Measurements from ENCODE around the gene NADSYN1. TPM values are rescaled to one million over a fixed set of nuclear protein-coding genes. Genes with fewer than 3 reads are reported as not detected.
"Not testable (repeated sequence)": the region's sequence is repeated elsewhere in the genome, so short reads cannot be mapped to it uniquely, and the experiment has no call there.

Gene NADSYN1
- polyA plus RNA-seq, 1 donor from 2014 or later, result 66.9 TPM

GRCh38 chr11:71420455-71421241 is 32.4 kb upstream of the NADSYN1 start:
- H3K9ac ChIP-seq (ENCODE audit: low read length), result no peak overlapping the region
- H4K20me1 ChIP-seq (ENCODE audit: insufficient read depth), result no peaks in the 10 kb centered on the region
- peak; percentile 54 for TF ChIP-seq CTCF (IDR thresholded peaks at IDR 0.05; ENCODE audit: poor library complexity, severe bottlenecking)
- no peak for TF ChIP-seq TAF1 (IDR thresholded peaks at IDR 0.05; ENCODE audit: low read depth)
- peak; percentile 56 for TF ChIP-seq SMC3 (conservative IDR thresholded peaks at IDR 0.05; ENCODE audit: poor library complexity)
- TF ChIP-seq EP300 (conservative IDR thresholded peaks at IDR 0.05; ENCODE audit: poor library complexity, severe bottlenecking), result no peak
- peak; percentile 55 for TF ChIP-seq RAD21 (conservative IDR thresholded peaks at IDR 0.05)
- H3K4me3 ChIP-seq (ENCODE audit: low read length), result no peak overlapping the region
- no peaks in the 10 kb centered on the region for H3K9me3 ChIP-seq (ENCODE audit: low read length)
- no peak overlapping the region for H3K4me2 ChIP-seq (ENCODE audit: low read length)
- no peaks in the 10 kb centered on the region for H3F3A ChIP-seq (ENCODE audit: insufficient read depth, low read length, poor library complexity, severe bottlenecking)
- H3K27me3 ChIP-seq (ENCODE audit: insufficient read depth, low read depth, low read length), result no peaks in the 10 kb centered on the region
- no peak overlapping the region for H2AFZ ChIP-seq (ENCODE audit: low read depth, low read length)
- no peaks in the 10 kb centered on the region for H3K79me2 ChIP-seq (replicated peaks; ENCODE audit: insufficient read depth, low read length)
- no peaks in the 10 kb centered on the region for H3K9me2 ChIP-seq (ENCODE audit: insufficient read depth, low read length)
- no peak overlapping the region for H3K27ac ChIP-seq (ENCODE audit: low read length)
- H3K36me3 ChIP-seq (ENCODE audit: insufficient read depth, low read length), result no peaks in the 10 kb centered on the region

GRCh38 chr11:71421392-71421950 is 31.5 kb upstream of the NADSYN1 start:
- no peaks in the 10 kb centered on the region for H3K9me2 ChIP-seq (ENCODE audit: insufficient read depth, low read length)
- H3K27ac ChIP-seq (ENCODE audit: low read length), result no peak overlapping the region
- H3K4me3 ChIP-seq (ENCODE audit: low read length), result no peak overlapping the region
- no peaks in the 10 kb centered on the region for H3K27me3 ChIP-seq (ENCODE audit: insufficient read depth, low read depth, low read length)
- no peak overlapping the region for H2AFZ ChIP-seq (ENCODE audit: low read depth, low read length)
- no peaks in the 10 kb centered on the region for H3K79me2 ChIP-seq (replicated peaks; ENCODE audit: insufficient read depth, low read length)
- no peaks in the 10 kb centered on the region for H4K20me1 ChIP-seq (ENCODE audit: insufficient read depth)
- TF ChIP-seq POLR2AphosphoS5 (IDR thresholded peaks at IDR 0.05), result no peak
- TF ChIP-seq MXI1 (conservative IDR thresholded peaks at IDR 0.05; ENCODE audit: poor library complexity, severe bottlenecking), result no peak
- TF ChIP-seq EP300 (conservative IDR thresholded peaks at IDR 0.05; ENCODE audit: poor library complexity, severe bottlenecking), result no peak
- TF ChIP-seq EZH2 (IDR thresholded peaks at IDR 0.05; ENCODE audit: borderline replicate concordance, insufficient read depth, low read length, poor library complexity, severe bottlenecking), result no peak
- TF ChIP-seq, protein P1, sequence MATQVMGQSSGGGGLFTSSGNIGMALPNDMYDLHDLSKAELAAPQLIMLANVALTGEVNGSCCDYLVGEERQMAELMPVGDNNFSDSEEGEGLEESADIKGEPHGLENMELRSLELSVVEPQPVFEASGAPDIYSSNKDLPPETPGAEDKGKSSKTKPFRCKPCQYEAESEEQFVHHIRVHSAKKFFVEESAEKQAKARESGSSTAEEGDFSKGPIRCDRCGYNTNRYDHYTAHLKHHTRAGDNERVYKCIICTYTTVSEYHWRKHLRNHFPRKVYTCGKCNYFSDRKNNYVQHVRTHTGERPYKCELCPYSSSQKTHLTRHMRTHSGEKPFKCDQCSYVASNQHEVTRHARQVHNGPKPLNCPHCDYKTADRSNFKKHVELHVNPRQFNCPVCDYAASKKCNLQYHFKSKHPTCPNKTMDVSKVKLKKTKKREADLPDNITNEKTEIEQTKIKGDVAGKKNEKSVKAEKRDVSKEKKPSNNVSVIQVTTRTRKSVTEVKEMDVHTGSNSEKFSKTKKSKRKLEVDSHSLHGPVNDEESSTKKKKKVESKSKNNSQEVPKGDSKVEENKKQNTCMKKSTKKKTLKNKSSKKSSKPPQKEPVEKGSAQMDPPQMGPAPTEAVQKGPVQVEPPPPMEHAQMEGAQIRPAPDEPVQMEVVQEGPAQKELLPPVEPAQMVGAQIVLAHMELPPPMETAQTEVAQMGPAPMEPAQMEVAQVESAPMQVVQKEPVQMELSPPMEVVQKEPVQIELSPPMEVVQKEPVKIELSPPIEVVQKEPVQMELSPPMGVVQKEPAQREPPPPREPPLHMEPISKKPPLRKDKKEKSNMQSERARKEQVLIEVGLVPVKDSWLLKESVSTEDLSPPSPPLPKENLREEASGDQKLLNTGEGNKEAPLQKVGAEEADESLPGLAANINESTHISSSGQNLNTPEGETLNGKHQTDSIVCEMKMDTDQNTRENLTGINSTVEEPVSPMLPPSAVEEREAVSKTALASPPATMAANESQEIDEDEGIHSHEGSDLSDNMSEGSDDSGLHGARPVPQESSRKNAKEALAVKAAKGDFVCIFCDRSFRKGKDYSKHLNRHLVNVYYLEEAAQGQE (IDR thresholded peaks at IDR 0.05; ENCODE audit: borderline replicate concordance), result no peak
- no peak for TF ChIP-seq SMC3 (conservative IDR thresholded peaks at IDR 0.05; ENCODE audit: poor library complexity)
- TF ChIP-seq TAF1 (IDR thresholded peaks at IDR 0.05; ENCODE audit: low read depth), result no peak
- no peak for TF ChIP-seq CTCF (IDR thresholded peaks at IDR 0.05; ENCODE audit: poor library complexity, severe bottlenecking)
- no peak for TF ChIP-seq RAD21 (conservative IDR thresholded peaks at IDR 0.05)
- no peaks in the 10 kb centered on the region for H3K9me3 ChIP-seq (ENCODE audit: low read length)
- H3K9ac ChIP-seq (ENCODE audit: low read length), result no peak overlapping the region
- no peak overlapping the region for H3K4me2 ChIP-seq (ENCODE audit: low read length)
- no peaks in the 10 kb centered on the region for H3K36me3 ChIP-seq (ENCODE audit: insufficient read depth, low read length)
- H3F3A ChIP-seq (ENCODE audit: insufficient read depth, low read length, poor library complexity, severe bottlenecking), result no peaks in the 10 kb centered on the region

DNA sequence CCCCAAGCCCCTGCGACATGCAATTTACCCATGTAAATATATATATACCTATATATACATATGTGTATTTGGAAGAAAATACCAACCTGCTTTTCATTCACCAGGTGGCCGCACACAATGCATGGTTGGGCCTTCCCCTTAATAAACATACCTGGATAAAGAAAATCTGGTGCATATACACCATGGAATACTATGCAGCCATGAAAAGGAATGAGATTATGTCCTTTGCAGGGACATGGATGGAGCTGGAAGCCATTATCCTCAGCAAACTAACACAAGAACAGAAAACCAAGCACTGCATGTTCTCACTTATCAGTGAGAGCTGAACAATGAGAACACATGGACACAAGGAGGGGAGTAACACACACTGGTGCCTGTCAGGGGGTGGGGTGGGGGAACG is 30.7 kb upstream of the NADSYN1 start:
- H3K9me3 ChIP-seq (ENCODE audit: low read length); H3K27ac ChIP-seq (ENCODE audit: low read length); H3K36me3 ChIP-seq (ENCODE audit: insufficient read depth, low read length); H4K20me1 ChIP-seq (ENCODE audit: insufficient read depth); H3K4me3 ChIP-seq (ENCODE audit: low read length); H3K9ac ChIP-seq (ENCODE audit: low read length); H3K27me3 ChIP-seq (ENCODE audit: insufficient read depth, low read depth, low read length); H3K4me2 ChIP-seq (ENCODE audit: low read length); H3F3A ChIP-seq (ENCODE audit: insufficient read depth, low read length, poor library complexity, severe bottlenecking); H3K79me2 ChIP-seq (replicated peaks; ENCODE audit: insufficient read depth, low read length); H3K9me2 ChIP-seq (ENCODE audit: insufficient read depth, low read length); H2AFZ ChIP-seq (ENCODE audit: low read depth, low read length): not testable (repeated sequence)
